Measurements from ENCODE around the gene SIAH2. TPM values are rescaled to one million over a fixed set of nuclear protein-coding genes. Genes with fewer than 3 reads are reported as not detected.
A peak's percentile ranks its signal among the peaks of the same experiment; 100 is the strongest.

Gene SIAH2
- total and polyA plus RNA-seq, 9 of the 15 experiments (the other 6 are each of a cell fraction or from before 2014, with no cell fraction given), result 4.8 to 39.0 (median 29.9) TPM

- no peak for TF ChIP-seq KLF10 (CRISPR knock-in tag; IDR thresholded peaks at IDR 0.05)
- no peak for TF ChIP-seq CHCHD3 (CRISPR knock-in tag; IDR thresholded peaks at IDR 0.05)
- TF ChIP-seq, protein P1, sequence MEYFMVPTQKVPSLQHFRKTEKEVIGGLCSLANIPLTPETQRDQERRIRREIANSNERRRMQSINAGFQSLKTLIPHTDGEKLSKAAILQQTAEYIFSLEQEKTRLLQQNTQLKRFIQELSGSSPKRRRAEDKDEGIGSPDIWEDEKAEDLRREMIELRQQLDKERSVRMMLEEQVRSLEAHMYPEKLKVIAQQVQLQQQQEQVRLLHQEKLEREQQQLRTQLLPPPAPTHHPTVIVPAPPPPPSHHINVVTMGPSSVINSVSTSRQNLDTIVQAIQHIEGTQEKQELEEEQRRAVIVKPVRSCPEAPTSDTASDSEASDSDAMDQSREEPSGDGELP (CRISPR knock-in tag; IDR thresholded peaks at IDR 0.05; ENCODE audit: borderline replicate concordance), result no peak
These were observed 37.4 kb downstream of the SIAH2 start (continued) for GRCh38 chr3:150725548-150725947.

- Histone ChIP-seq H3K9ac (ENCODE audit: insufficient read depth in 1 of 2, low read depth in 2 of 2, low read length in 2 of 2) (peak overlapping the region in 1 of 2 experiments; percentile 62; a peak in 1 of 4 replicates), H3K27ac (ENCODE audit: extremely low read depth, low read depth, low read length) (no peak overlapping the region), H3K36me3 (ENCODE audit: control insufficient read depth, insufficient read depth, low read length) (no peaks in the 10 kb centered on the region), H3K9me3 (replicated peaks; ENCODE audit: control insufficient read depth, insufficient read depth, low read depth, low read length) (no peaks in the 10 kb centered on the region), H3K79me2 (ENCODE audit: control insufficient read depth, insufficient read depth, low read length) (no peaks in the 10 kb centered on the region), H3K4me1 (replicated peaks in 1 of 2; ENCODE audit: control insufficient read depth in 2 of 2, insufficient read depth in 2 of 2, low read length in 2 of 2) (peaks cover 28 to 39% of the 10 kb centered on the region in 2 experiments), H3K4me2 (ENCODE audit: insufficient read depth, low read length) (no peak overlapping the region), H3K4me3 (no peak overlapping the region), H3K9me1 (ENCODE audit: control insufficient read depth, insufficient read depth, low read length) (no peaks in the 10 kb centered on the region), H3K27me3 (ENCODE audit: control insufficient read depth in 2 of 2, insufficient read depth in 2 of 2, low read length in 2 of 2) (no peaks in the 10 kb centered on the region), H2AFZ (ENCODE audit: low read depth, low read length) (no peak overlapping the region), H4K20me1 (replicated peaks; ENCODE audit: control insufficient read depth, insufficient read depth, low read length) (no peaks in the 10 kb centered on the region)
- 70% methylated on average over 6 of the region's 6 CpGs for WGBS (ENCODE audit: insufficient coverage, low coverage, missing lambda C conversion rate)
- ChIA-PET POLR2A (interaction anchor here (0.7 to 0.9 kb wide), 2 partner anchors 15 to 177 kb away, joined by 3 to 4 read pairs; partner anchors contain the start of genes EIF2A and SERP1), CTCF (ENCODE audit: low intra/inter-chr PET ratio) (no interaction called here)
- intact Hi-C loops (cut with micrococcal nuclease) (loop anchor here (5.0 to 10.0 kb wide), 3 partner anchors 111 to 423 kb away; no protein-coding TSS in a partner anchor), in situ Hi-C loops (cut with MboI) (loop anchor here (5.0 to 10.0 kb wide), 2 partner anchors 48 to 121 kb away; no protein-coding TSS in a partner anchor)
- no peak for DNase-seq (ENCODE audit: extremely low read depth in 1 of 4, low spot score in 3 of 4)
- no TSS peak for BruUV-seq (replicated peaks)
- FAIRE-seq, result no peak
- no peak for ATAC-seq
- TF ChIP-seq HBP1 (CRISPR knock-in tag; IDR thresholded peaks at IDR 0.05) (no peak), RNF2 (IDR thresholded peaks at IDR 0.05) (no peak), ARID3A (IDR thresholded peaks at IDR 0.05; ENCODE audit: borderline replicate concordance, low read depth, low read length) (no peak), ZNF76 (CRISPR knock-in tag; IDR thresholded peaks at IDR 0.05; ENCODE audit: borderline replicate concordance) (no peak), CHD2 (IDR thresholded peaks at IDR 0.05; ENCODE audit: low read depth, low read length) (no peak), ZNF133 (CRISPR knock-in tag; IDR thresholded peaks at IDR 0.05) (no peak), ILK (tag; IDR thresholded peaks at IDR 0.05; ENCODE audit: borderline replicate concordance, low read depth) (no peak), DNMT1 (IDR thresholded peaks at IDR 0.05) (no peak), FOXM1 (IDR thresholded peaks at IDR 0.05; ENCODE audit: low read depth) (no peak), FOXM1 (CRISPR knock-in tag; IDR thresholded peaks at IDR 0.05; ENCODE audit: low read depth) (no peak), TCF7 (IDR thresholded peaks at IDR 0.05; ENCODE audit: borderline replicate concordance) (no peak), ELF2 (CRISPR knock-in tag; IDR thresholded peaks at IDR 0.05) (no peak), ZNF197 (CRISPR knock-in tag; IDR thresholded peaks at IDR 0.05; ENCODE audit: low read depth) (no peak)
These were observed 39.0 kb downstream of the SIAH2 start for GRCh38 chr3:150723946-150724345.
